Measurements from ENCODE around the gene ADAD1.

DNA sequence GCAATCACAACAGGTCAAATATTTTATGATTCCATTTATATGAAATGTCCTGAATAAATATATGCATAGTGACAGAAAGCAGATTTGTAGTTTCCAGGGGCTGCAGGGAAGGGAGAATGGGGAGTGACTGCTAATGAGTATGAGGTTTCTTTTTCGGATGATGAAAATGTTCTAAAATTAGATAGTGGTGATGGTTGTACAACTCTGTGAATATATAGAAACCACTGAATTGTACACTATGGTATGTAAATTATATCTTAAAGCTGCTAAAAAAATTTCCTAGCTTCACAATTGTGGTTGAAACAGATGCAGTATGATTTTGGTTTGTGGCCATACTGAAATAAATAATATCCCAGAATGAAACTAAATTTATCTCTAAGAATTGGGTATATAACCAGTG is 90.6 kb downstream of the ADAD1 start:
- TF ChIP-seq POLR2AphosphoS5 (IDR thresholded peaks at IDR 0.05; ENCODE audit: low read depth, low read length) (no peak), POLR2A (IDR thresholded peaks at IDR 0.05; ENCODE audit: low read depth, low read length) (no peak), PAX5 (IDR thresholded peaks at IDR 0.05; ENCODE audit: insufficient read depth, low read length, severe bottlenecking) (no peak)
